SK-N-SH treated with all-trans-retinoic acid at 6 μM for 48 hours (cell line): ENCODE measurements around the gene ANKFN1.
A peak's percentile ranks its signal among the peaks of the same experiment; 100 is the strongest.

ENCODE experiments used
- ATAC-seq: fragments of 200-7000 bp; cut with Tn5 transposase; 3 replicates; pipeline ENCODE4 v1.9.1; 2020; ENCODE audit warnings: mild to moderate bottlenecking, moderate library complexity
- ARNTL ChIP-seq: fragments of 450-650 bp; formaldehyde crosslinking; IDR thresholded peaks from 2 replicates; pipeline ENCODE4 v1.5.0; 2020; ENCODE audit warnings: low read depth, mild to moderate bottlenecking, moderate library complexity, borderline replicate concordance
- BACH2 ChIP-seq: fragments of 250-450 bp; sonication (Bioruptor Pico); IDR thresholded peaks from 2 replicates; pipeline ENCODE4 v1.9.0; 2021; ENCODE audit warnings: mild to moderate bottlenecking, borderline replicate concordance
- CREB5 ChIP-seq: fragments of 250-450 bp; sonication (Bioruptor Pico); IDR thresholded peaks from 2 replicates; pipeline ENCODE4 v1.5.1; 2020; ENCODE audit warnings: low read depth, mild to moderate bottlenecking, moderate library complexity
- CSDC2 ChIP-seq: fragments of 250-450 bp; sonication (Bioruptor Pico); IDR thresholded peaks from 2 replicates; pipeline ENCODE4 v1.5.0; 2020; ENCODE audit warnings: mild to moderate bottlenecking, moderate library complexity
- CSRNP3 ChIP-seq: fragments of 250-450 bp; sonication (Bioruptor Pico); IDR thresholded peaks from 2 replicates; pipeline ENCODE4 v1.5.1; 2021; ENCODE audit warnings: mild to moderate bottlenecking, moderate library complexity
- ESRRG ChIP-seq: fragments of 250-450 bp; sonication (Bioruptor Pico); IDR thresholded peaks from 2 replicates; pipeline ENCODE4 v1.6.1; 2021; ENCODE audit warnings: mild to moderate bottlenecking
- OSR1 ChIP-seq: fragments of 250-450 bp; sonication (Bioruptor Pico); IDR thresholded peaks from 2 replicates; pipeline ENCODE4 v1.8.0; 2022; ENCODE audit warnings: moderate library complexity, mild to moderate bottlenecking, inconsistent platforms
- PATZ1 ChIP-seq: fragments of 250-450 bp; sonication (Bioruptor Pico); IDR thresholded peaks from 2 replicates; pipeline ENCODE4 v1.8.0; 2020; ENCODE audit warnings: mild to moderate bottlenecking, moderate library complexity, borderline replicate concordance
- PPARA ChIP-seq: fragments of 250-450 bp; sonication (Bioruptor Pico); IDR thresholded peaks from 2 replicates; pipeline ENCODE4 v1.5.0; 2020; ENCODE audit warnings: mild to moderate bottlenecking, borderline replicate concordance
- RARB ChIP-seq: fragments of 250-450 bp; sonication (Bioruptor Pico); IDR thresholded peaks from 2 replicates; pipeline ENCODE4 v1.8.0; 2021; ENCODE audit warnings: mild to moderate bottlenecking, moderate library complexity
- SNAI2 ChIP-seq: fragments of 250-450 bp; sonication (Bioruptor Pico); IDR thresholded peaks from 2 replicates; pipeline ENCODE4 v1.5.0; 2020; ENCODE audit warnings: mild to moderate bottlenecking, moderate library complexity
- TCF4 ChIP-seq: fragments of 250-450 bp; sonication (Bioruptor Pico); IDR thresholded peaks from 2 replicates; pipeline ENCODE4 v1.8.0; 2021; ENCODE audit warnings: mild to moderate bottlenecking, moderate library complexity, borderline replicate concordance
- TOX ChIP-seq: fragments of 250-450 bp; sonication (Bioruptor Pico); IDR thresholded peaks from 2 replicates; pipeline ENCODE4 v1.8.0; 2021; ENCODE audit warnings: mild to moderate bottlenecking, moderate library complexity, borderline replicate concordance
- TSHZ2 ChIP-seq: fragments of 250-450 bp; sonication (Bioruptor Pico); IDR thresholded peaks from 2 replicates; pipeline ENCODE4 v1.5.0; 2020; ENCODE audit warnings: mild to moderate bottlenecking, moderate library complexity
- ZC3H10 ChIP-seq: fragments of 250-450 bp; sonication (Bioruptor Pico); IDR thresholded peaks from 2 replicates; pipeline ENCODE4 v1.5.1; 2021; ENCODE audit warnings: mild to moderate bottlenecking, moderate library complexity
- ZFP3 ChIP-seq: fragments of 250-450 bp; sonication (Bioruptor Pico); IDR thresholded peaks from 2 replicates; pipeline ENCODE4 v1.5.0; 2020; ENCODE audit warnings: mild to moderate bottlenecking, moderate library complexity
- ZFP30 ChIP-seq: fragments of 450-650 bp; formaldehyde crosslinking; IDR thresholded peaks from 2 replicates; pipeline ENCODE4 v1.5.0; 2022; ENCODE audit warnings: mild to moderate bottlenecking, moderate library complexity
- ZNF565 ChIP-seq: fragments of 450-650 bp; formaldehyde crosslinking; conservative IDR thresholded peaks from 2 replicates; pipeline ENCODE4 v1.5.0; 2020; ENCODE audit warnings: low read depth, mild to moderate bottlenecking, moderate library complexity
- ZNF70 ChIP-seq: fragments of 450-650 bp; formaldehyde crosslinking; IDR thresholded peaks from 2 replicates; pipeline ENCODE4 v1.5.0; 2020; ENCODE audit warnings: mild to moderate bottlenecking, moderate library complexity
- ZNF8 ChIP-seq: fragments of 450-650 bp; formaldehyde crosslinking; IDR thresholded peaks from 2 replicates; pipeline ENCODE4 v1.5.0; 2020; ENCODE audit warnings: mild to moderate bottlenecking, moderate library complexity

The ANKFN1 gene

GRCh38 chr17:56171186-56171959 lies 18.1 kb downstream of the ANKFN1 start:
- TF ChIP-seq OSR1 (CRISPR knock-in tag) (no peak), ZNF8 (CRISPR knock-in tag) (no peak), TSHZ2 (no peak), TOX (CRISPR knock-in tag) (no peak), ZNF565 (no peak), TCF4 (no peak), CREB5 (CRISPR knock-in tag) (no peak), CSRNP3 (no peak), ZC3H10 (CRISPR knock-in tag) (no peak), ZNF70 (CRISPR knock-in tag) (no peak), ZFP30 (CRISPR knock-in tag) (no peak), PPARA (CRISPR knock-in tag) (no peak), CSDC2 (CRISPR knock-in tag) (no peak), ZFP3 (no peak), BACH2 (no peak), ESRRG (no peak), RARB (CRISPR knock-in tag) (no peak), SNAI2 (CRISPR knock-in tag) (no peak)
- ATAC-seq, result no peak

GRCh38 chr17:56172517-56172982 lies 19.3 kb downstream of the ANKFN1 start:
- peak; percentile 86 for ATAC-seq
- TF ChIP-seq ARNTL (CRISPR knock-in tag) (no peak), ESRRG (no peak), ZNF8 (CRISPR knock-in tag) (no peak), TSHZ2 (no peak), OSR1 (CRISPR knock-in tag) (no peak), CSDC2 (CRISPR knock-in tag) (no peak), SNAI2 (CRISPR knock-in tag) (no peak)

- ATAC-seq, result peak; percentile 23; the same call in 2 of the 3 replicates
Observed at GRCh38 chr17:56173026-56173425, 19.8 kb downstream of the ANKFN1 start.

More at GRCh38 chr17:56173026-56173425, 19.8 kb downstream of the ANKFN1 start:
- no peak for TF ChIP-seq PATZ1
